Small intestine (tissue), 7 donors: ENCODE measurements around the gene CAMTA2. TPM values are rescaled to one million over a fixed set of nuclear protein-coding genes. Genes with fewer than 3 reads are reported as not detected.

ENCODE experiments used
- DNase-seq, 2 donors: peaks; one replicate each; pipeline versions ENCODE4 v3.0.0 to v3.0.0-alpha.2; 2013
- FAIRE-seq: peaks from 2 replicates; lab custom pipeline; 2012; peaks lifted over from hg19 to GRCh38; lab: Jason Lieb, UNC
- H3K27ac ChIP-seq, 3 donors: one replicate each; pipeline ENCODE4 v1.5.1; 2013; ENCODE audit warnings: low read length in 2 of 3, mild to moderate bottlenecking in 2 of 3, control low read depth in 1 of 3, inconsistent platforms in 1 of 3, low read depth in 1 of 3, moderate library complexity in 1 of 3
- H3K27me3 ChIP-seq, 3 donors: one replicate each; pipeline ENCODE4 v1.6.1; 2013; ENCODE audit warnings: low read length in 3 of 3, inconsistent platforms in 1 of 3; ENCODE audit not compliant: control insufficient read depth in 3 of 3, insufficient read depth in 3 of 3
- H3K36me3 ChIP-seq, 3 donors: one replicate each; pipeline ENCODE4 v1.6.1; 2013; ENCODE audit warnings: low read length in 3 of 3, inconsistent platforms in 1 of 3, low read depth in 1 of 3, mild to moderate bottlenecking in 1 of 3, moderate library complexity in 1 of 3; ENCODE audit not compliant: control insufficient read depth in 3 of 3, insufficient read depth in 2 of 3
- H3K4me1 ChIP-seq, 3 donors: one replicate each; pipeline ENCODE4 v1.6.1; 2013; ENCODE audit warnings: low read length in 2 of 3, inconsistent platforms in 1 of 3, low read depth in 1 of 3, mild to moderate bottlenecking in 1 of 3, moderate library complexity in 1 of 3; ENCODE audit not compliant: control insufficient read depth in 3 of 3, insufficient read depth in 2 of 3
- H3K4me3 ChIP-seq, 3 donors: one replicate each; pipeline ENCODE4 v1.5.1; 2013; ENCODE audit warnings: low read length in 3 of 3, control low read depth in 1 of 3, inconsistent platforms in 1 of 3, low read depth in 1 of 3, mild to moderate bottlenecking in 1 of 3, moderate library complexity in 1 of 3
- H3K9me3 ChIP-seq, 2 donors: one replicate each; pipeline ENCODE4 v1.6.1; 2013; ENCODE audit warnings: low read depth in 1 of 2, low read length in 1 of 2; ENCODE audit not compliant: control insufficient read depth in 2 of 2, insufficient read depth in 1 of 2
- WGBS, 3 donors: extraction: QIAGEN DNeasy Blood & Tissue Kit; methylation state at CpG; one replicate each; pipeline ENCODE4 v1.1.7; 2013; 5-methylcytosine and 5-hydroxymethylcytosine counted together
- polyA plus RNA-seq, 4 donors: library from polyadenylated mRNA; stranded (reverse) in 3 of 4; unstranded in 1 of 4; fragments of 200-250 nt in 3 of 4; fragments of 120-200 nt in 1 of 4; gene quantifications; one replicate each; pipeline versions ENCODE4 v1.2.1 to v1.2.3, GENCODE V29; 2013
- donor health status: healthy with polysubstance abuse.
- donor health status: control.
- donor health status: control.
- donor health status: Bipolar disorder and iron deficiency.
- donor health status: healthy.

Gene CAMTA2
- polyA plus RNA-seq, 4 donors = 34.1 to 93.7 (median 58.6) TPM

DNA sequence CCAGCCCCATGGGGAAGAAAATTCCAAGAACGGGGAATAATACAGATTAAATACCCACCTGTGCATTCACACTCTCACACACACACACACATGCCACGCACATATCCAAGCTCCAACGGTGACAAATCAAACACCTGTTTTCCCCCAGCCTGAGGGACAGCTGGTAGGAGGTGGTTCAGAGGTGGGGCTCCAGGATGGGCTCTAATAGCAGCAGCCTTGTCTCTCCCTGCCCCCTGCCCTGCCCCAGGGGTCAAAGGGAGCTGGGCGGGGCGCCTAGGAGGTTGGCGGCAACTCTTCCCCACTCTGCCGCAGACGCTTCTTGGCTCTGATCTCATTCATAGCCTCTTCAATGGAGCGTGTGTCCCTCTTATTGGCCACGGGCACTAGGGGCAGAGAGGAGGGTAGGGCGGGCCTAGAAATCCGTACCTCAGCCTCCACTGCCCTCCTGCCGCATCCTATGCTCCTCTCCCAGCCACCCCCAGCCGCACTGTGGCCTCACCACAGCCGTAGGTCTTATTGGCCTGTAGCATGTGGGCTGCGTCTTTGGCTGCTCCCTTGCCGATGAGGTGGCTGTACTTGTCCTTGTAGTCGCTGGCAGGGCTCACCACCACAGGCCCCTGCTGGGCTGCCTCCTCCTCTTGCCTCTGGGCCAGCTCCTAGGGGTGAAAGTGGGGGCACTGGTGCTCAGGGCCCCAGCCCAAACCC is 28.1 kb downstream of the CAMTA2 start:
- Histone ChIP-seq H3K36me3 (peaks cover 0 to 47% (median 0%) of the 10 kb centered on the region in 3 donors), H3K27ac (peak overlapping the region; percentile 6 to 53 (median 17)), H3K9me3 (no peaks in the 10 kb centered on the region), H3K27me3 (no peaks in the 10 kb centered on the region), H3K4me3 (no peak overlapping the region), H3K4me1 (peaks cover 0 to 11% (median 4%) of the 10 kb centered on the region in 3 donors)
- WGBS, 3 donors = 32 to 69% (median 45%) methylated on average over 18 of the region's 18 CpGs
- DNase-seq (peak; percentile 57 to 77), FAIRE-seq (no peak)

DNA sequence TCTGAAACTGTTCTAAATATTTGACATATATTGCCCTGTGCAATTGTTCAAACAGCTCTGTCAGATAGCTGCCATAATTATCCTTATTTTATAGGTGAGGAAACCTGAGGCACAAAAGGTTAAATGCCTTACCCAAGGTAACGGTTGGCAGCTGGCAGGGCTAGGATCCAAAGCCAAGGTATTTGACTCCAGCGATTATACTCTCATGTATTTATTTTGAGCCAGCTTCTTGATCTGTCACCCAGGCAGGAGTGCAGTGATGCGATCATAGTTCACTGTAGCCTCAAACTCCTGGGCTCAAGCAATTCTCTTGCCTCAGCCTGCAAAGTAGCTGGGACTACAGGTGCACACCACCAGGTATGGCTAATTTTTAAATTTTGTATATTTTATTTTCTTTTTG is 29.4 kb downstream of the CAMTA2 start:
- no peak for FAIRE-seq
- no peaks in the 10 kb centered on the region for H3K27me3 ChIP-seq
- 31 to 75% (median 44%) methylated on average over 3 of the region's 3 CpGs for WGBS, 3 donors
- H3K4me1 ChIP-seq = peaks cover 0 to 11% (median 4%) of the 10 kb centered on the region in 3 donors
- H3K36me3 ChIP-seq = peaks cover 0 to 49% (median 0%) of the 10 kb centered on the region in 3 donors
- H3K9me3 ChIP-seq = no peaks in the 10 kb centered on the region
- H3K4me3 ChIP-seq = no peak overlapping the region
- no peak for DNase-seq
- H3K27ac ChIP-seq = no peak overlapping the region

DNA sequence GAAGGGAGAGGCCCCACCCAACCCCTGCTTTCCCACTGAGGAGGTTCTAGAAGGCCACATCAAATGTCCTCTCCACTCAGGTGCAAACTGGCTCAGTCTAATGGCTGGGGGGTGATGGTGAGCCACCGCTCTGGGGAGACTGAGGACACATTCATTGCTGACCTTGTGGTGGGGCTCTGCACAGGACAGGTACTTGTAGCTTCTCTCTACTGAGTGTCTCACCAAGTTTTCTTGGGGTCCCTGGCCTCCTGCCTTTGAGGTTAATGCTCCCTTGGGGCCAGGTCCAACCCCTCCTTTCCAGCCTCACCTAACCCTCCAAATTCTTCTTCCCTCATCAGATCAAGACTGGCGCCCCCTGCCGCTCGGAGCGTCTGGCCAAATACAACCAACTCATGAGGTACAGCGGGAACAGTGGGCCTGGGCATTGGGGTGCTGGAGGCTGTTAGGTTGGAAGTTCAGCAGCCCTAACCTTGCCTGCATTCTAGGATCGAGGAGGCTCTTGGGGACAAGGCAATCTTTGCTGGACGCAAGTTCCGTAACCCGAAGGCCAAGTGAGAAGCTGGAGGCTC is 30.9 kb downstream of the CAMTA2 start:
- Histone ChIP-seq H3K4me1 (peaks cover 0 to 14% (median 4%) of the 10 kb centered on the region in 3 donors), H3K4me3 (no peak overlapping the region), H3K27me3 (no peaks in the 10 kb centered on the region), H3K36me3 (peaks cover 0 to 40% (median 0%) of the 10 kb centered on the region in 3 donors), H3K27ac (no peak overlapping the region), H3K9me3 (no peaks in the 10 kb centered on the region)
- DNase-seq (peak in 1 of 2 donors; percentile 27), FAIRE-seq (no peak)
- WGBS, 3 donors = 84 to 88% (median 88%) methylated on average over 10 of the region's 10 CpGs

DNA sequence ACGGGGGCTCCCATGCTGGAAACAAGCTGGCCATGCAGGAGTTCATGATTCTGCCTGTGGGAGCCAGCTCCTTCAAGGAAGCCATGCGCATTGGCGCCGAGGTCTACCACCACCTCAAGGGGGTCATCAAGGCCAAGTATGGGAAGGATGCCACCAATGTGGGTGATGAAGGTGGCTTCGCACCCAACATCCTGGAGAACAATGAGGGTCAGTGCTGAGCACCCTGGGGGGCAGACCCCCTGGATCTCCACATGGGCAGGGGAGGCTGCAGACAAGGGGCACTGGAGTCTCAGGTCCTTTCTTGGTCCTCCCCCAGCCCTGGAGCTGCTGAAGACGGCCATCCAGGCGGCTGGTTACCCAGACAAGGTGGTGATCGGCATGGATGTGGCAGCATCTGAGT is 32.4 kb downstream of the CAMTA2 start:
- Histone ChIP-seq H3K4me1 (peaks cover 4 to 29% (median 4%) of the 10 kb centered on the region in 3 donors), H3K36me3 (peaks cover 0 to 29% (median 0%) of the 10 kb centered on the region in 3 donors), H3K27me3 (no peaks in the 10 kb centered on the region), H3K4me3 (no peak overlapping the region), H3K9me3 (no peaks in the 10 kb centered on the region), H3K27ac (no peak overlapping the region)
- FAIRE-seq (no peak), DNase-seq (no peak)
- 94 to 99% (median 97%) methylated on average over 8 of the region's 8 CpGs for WGBS, 3 donors

DNA sequence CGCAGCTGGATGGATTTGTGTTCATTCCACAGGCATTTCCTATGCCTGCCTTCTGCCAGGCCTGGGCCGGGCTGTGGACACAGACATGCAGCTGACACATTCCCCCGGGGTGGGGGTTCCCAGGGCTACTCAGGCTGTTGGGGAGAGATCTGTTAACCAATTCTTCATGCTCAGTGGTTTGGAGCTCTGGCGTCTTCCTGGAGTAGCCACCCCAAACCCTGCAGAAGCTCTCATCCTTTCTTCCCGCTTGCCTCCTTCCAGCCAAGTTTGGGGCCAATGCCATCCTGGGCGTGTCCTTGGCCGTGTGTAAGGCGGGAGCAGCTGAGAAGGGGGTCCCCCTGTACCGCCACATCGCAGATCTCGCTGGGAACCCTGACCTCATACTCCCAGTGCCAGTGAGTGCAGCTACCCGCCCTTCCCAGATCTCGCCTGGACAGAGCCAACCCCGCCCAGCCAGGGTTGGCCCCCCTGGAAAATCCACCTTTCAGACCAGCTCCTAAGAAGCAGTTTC is 34.0 kb downstream of the CAMTA2 start:
- no peak overlapping the region for H3K4me3 ChIP-seq
- 71 to 77% (median 71%) methylated on average over 14 of the region's 14 CpGs for WGBS, 3 donors
- DNase-seq (no peak), FAIRE-seq (no peak)
- H3K36me3 ChIP-seq = peaks cover 0 to 17% (median 0%) of the 10 kb centered on the region in 3 donors
- H3K27ac ChIP-seq = no peak overlapping the region
- H3K9me3 ChIP-seq = no peaks in the 10 kb centered on the region
- peaks cover 0 to 19% (median 4%) of the 10 kb centered on the region in 3 donors for H3K4me1 ChIP-seq
- no peaks in the 10 kb centered on the region for H3K27me3 ChIP-seq

DNA sequence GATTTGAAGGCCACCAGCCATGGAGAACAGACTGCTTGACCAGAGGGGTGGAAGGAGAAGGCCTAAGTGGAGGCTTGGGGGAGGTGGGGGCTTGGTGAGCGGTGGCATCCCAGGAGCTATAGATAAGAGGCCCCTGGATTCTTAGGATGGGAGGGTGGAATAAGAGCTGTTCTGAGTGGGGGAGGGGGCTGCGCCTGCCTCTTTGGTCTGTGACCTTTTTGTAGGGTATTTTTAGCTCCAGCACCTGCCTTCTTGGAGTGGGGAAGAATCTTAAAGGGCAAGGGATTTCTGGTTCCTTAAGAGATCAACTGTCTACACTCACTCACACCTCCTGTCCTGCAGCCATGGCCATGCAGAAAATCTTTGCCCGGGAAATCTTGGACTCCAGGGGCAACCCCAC is 36.0 kb downstream of the CAMTA2 start:
- Histone ChIP-seq H3K27ac (peak overlapping the region in 1 of 3 donors; percentile 100), H3K36me3 (peaks cover 0 to 9% (median 0%) of the 10 kb centered on the region in 3 donors), H3K4me3 (no peak overlapping the region), H3K27me3 (no peaks in the 10 kb centered on the region), H3K9me3 (no peaks in the 10 kb centered on the region), H3K4me1 (peaks cover 0 to 22% (median 7%) of the 10 kb centered on the region in 3 donors)
- FAIRE-seq (no peak), DNase-seq (no peak)
- 83 to 93% (median 85%) methylated on average over 3 of the region's 3 CpGs for WGBS, 3 donors

DNA sequence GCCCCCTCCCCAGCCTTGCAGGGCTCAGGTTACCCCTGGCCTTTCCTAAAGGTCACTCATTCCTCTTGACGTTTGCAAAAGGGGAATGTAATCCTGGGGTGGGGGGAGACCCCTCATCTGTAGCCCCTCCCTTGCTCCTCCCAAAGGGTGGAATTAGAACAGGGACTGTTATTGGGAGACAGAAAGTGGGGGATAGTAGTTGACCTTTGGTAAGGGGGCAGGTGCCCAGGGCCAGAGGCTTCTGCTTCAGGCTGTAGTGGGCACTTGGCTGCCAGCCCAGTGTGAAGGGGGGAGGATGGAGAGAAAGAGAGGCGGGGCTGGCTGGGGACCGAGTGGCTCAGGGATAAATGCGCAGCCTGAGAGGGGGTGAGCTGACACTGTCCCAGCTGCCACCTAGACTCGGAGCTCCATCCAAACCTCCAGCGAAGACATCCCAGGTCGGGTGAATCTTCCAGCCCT is 36.7 kb downstream of the CAMTA2 start, which contains the start of gene ENO3:
TSS of gene ENO3 (plus strand) at position 374 of the 459 bp plus-strand sequence. CDS start 711 bp downstream, outside the sequence.
- FAIRE-seq = no peak

DNA sequence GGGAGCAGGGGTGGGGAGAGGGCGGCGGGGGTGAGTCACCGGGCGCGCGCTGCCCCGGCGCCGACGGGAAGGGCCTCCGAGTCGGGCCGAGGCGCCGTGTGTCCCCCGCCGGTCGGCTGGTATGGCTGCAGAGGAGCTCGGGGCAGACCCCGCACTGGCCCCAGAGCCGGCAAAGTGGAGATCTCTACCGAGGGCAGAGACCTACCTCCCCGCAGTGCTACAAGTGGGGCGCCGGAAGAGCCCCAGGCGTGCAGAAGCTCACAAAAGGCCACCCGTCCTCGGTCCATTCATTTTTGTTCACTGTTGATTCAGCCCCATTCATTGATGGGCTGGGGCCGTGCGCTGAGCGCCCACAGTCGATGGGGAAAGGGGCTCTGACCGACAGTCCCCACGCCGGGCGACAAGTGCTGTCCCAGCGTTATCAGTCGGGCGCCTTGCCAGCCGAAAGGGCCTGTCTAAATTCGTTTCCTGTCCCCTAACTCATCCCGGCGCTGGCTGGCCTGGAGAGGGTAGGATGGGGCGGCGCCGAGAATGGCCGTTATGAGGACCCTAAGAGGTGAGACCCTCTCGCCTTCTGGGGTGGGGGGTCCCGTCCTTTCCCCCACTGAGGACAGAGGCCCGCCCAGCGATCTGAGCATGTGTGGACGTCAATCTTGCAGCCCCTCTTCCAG is 37.3 kb downstream of the CAMTA2 start:
- no peaks in the 10 kb centered on the region for H3K9me3 ChIP-seq
- H3K27me3 ChIP-seq = no peaks in the 10 kb centered on the region
- peak in 1 of 2 donors; percentile 67 for DNase-seq
- no peak for FAIRE-seq
- H3K27ac ChIP-seq = peak overlapping the region; percentile 95 to 100 (median 97)
- peak overlapping the region in 2 of 3 donors; percentile 69 to 87 for H3K4me3 ChIP-seq
- peaks cover 0 to 19% (median 7%) of the 10 kb centered on the region in 3 donors for H3K36me3 ChIP-seq
- 2 to 4% (median 2%) methylated on average over 31 to 52 of the region's 52 CpGs for WGBS, 3 donors
- H3K4me1 ChIP-seq = peaks cover 0 to 35% (median 13%) of the 10 kb centered on the region in 3 donors

More for the DNA sequence above, 36.7 kb downstream of the CAMTA2 start, which contains the start of gene ENO3:
- WGBS, 3 donors = 26 to 43% (median 37%) methylated on average over 7 of the region's 7 CpGs
- Histone ChIP-seq H3K9me3 (no peaks in the 10 kb centered on the region), H3K27ac (peak within 1 kb of the TSS; percentile 95 to 100 (median 97)), H3K36me3 (peaks cover 0 to 13% (median 5%) of the 10 kb centered on the region in 3 donors), H3K27me3 (no peaks in the 10 kb centered on the region), H3K4me3 (peak within 1 kb of the TSS in 2 of 3 donors; percentile 69 to 87), H3K4me1 (peaks cover 0 to 29% (median 10%) of the 10 kb centered on the region in 3 donors)
- DNase-seq = peak in 1 of 2 donors; percentile 39
